ENCODE results near the gene LIN7B.

The LIN7B gene

GRCh38 chr19:49165111-49165750, 51.1 kb downstream of the LIN7B start:
- no peak for DNase-seq (ENCODE audit: low spot score)

DNA sequence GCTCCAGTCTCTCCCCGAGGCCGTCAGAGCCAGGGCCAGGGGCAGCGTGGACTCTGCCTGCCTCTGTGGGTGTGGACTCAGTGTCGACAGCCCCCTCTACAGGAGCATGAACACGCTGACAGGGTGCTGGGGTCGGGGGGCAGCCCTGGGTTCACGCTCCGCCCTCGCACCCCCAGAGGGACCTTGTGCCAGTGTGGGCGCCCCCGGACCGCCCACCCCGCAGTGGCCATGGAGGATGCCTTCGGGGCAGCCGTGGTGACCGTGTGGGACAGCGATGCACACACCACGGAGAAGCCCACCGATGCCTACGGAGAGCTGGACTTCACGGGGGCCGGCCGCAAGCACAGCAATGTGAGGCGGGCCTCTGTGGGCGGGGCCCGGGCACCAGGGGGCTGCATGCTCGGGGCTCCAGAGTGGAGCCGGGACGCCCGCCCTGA, 51.7 kb downstream of the LIN7B start:
- DNase-seq (ENCODE audit: low spot score) = peak; percentile 26

DNA sequence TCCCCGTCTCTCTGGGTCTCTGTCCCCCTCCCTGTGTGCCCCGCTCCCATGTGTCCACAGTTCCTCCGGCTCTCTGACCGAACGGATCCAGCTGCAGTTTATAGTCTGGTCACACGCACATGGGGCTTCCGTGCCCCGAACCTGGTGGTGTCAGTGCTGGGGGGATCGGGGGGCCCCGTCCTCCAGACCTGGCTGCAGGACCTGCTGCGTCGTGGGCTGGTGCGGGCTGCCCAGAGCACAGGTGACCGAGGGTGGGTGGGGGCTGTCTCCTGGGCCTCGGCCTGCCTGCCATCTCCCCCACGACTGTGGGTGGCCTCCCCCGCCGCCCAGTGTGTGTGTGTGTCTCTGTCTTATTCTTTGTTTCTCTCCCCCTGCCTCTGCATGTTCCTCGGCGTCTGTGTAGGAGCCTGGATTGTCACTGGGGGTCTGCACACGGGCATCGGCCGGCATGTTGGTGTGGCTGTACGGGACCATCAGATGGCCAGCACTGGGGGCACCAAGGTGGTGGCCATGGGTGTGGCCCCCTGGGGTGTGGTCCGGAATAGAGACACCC, 53.8 kb downstream of the LIN7B start:
- no peak for DNase-seq (ENCODE audit: low spot score)
